K562 (cell line): ENCODE data around the gene CNTD1.
"Not testable (repeated sequence)": the region's sequence is repeated elsewhere in the genome, so short reads cannot be mapped to it uniquely, and the experiment has no call there.

ENCODE experiments used
- BHLHE40 ChIP-seq: IDR thresholded peaks from 2 replicates; pipeline ENCODE4 v1.6.1; 2011; ENCODE audit warnings: low read length, improper control_type of control experiment
- EP300 ChIP-seq: IDR thresholded peaks from 2 replicates; pipeline ENCODE4 v1.6.1; 2012; ENCODE audit warnings: low read length, improper control_type of control experiment
- EZH2 ChIP-seq: IDR thresholded peaks from 2 replicates; pipeline ENCODE4 v1.6.1; 2012; ENCODE audit warnings: low read depth, mild to moderate bottlenecking, inconsistent platforms, low read length, borderline replicate concordance
- GATAD2A ChIP-seq: fragments of 450-650 bp; IDR thresholded peaks from 2 replicates; pipeline ENCODE4 v1.6.1; 2017
- JUND ChIP-seq, 2 experiments: IDR thresholded peaks; 2 replicates in 1 of 2; 3 replicates in 1 of 2; pipeline ENCODE4 v1.6.1; 2011; ENCODE audit warnings: borderline replicate concordance in 2 of 2, low read depth in 2 of 2, low read length in 2 of 2, improper control_type of control experiment in 1 of 2, missing biosample characterization in 1 of 2, missing genetic modification characterization in 1 of 2, missing genetic modification reagents in 1 of 2
- MCM2 ChIP-seq: fragments of 450-650 bp; IDR thresholded peaks from 2 replicates; pipeline ENCODE4 v1.6.1; 2017; ENCODE audit warnings: low read depth, mild to moderate bottlenecking
- NFE2 ChIP-seq: IDR thresholded peaks from 2 replicates; pipeline ENCODE4 v1.6.1; 2014; ENCODE audit warnings: antibody characterized with exemption, low read depth
- SETDB1 ChIP-seq: IDR thresholded peaks from one replicate; pipeline ENCODE4 v1.6.1; 2012; ENCODE audit warnings: low read length, control low read depth, inconsistent platforms
- SIN3A ChIP-seq, 2 experiments: fragments of 150-350 bp in 1 of 2; IDR thresholded peaks; 2 replicates each; pipeline ENCODE4 v1.6.1; 2011 to 2016; ENCODE audit warnings: borderline replicate concordance in 2 of 2, low read depth in 2 of 2, low read length in 2 of 2, mild to moderate bottlenecking in 2 of 2, moderate library complexity in 2 of 2; ENCODE audit not compliant: control insufficient read depth in 1 of 2
- ZBTB17 ChIP-seq: fragments of 450-650 bp; formaldehyde crosslinking; IDR thresholded peaks from 2 replicates; pipeline ENCODE4 v1.4.0; 2020; ENCODE audit warnings: mild to moderate bottlenecking
- ZNF140 ChIP-seq: fragments of 250-450 bp; sonication (Bioruptor Pico); IDR thresholded peaks from 2 replicates; pipeline ENCODE4 v1.8.0; 2021; ENCODE audit warnings: moderate library complexity, mild to moderate bottlenecking, inconsistent platforms
- TF ChIP-seq, protein P1 (sequence below): sonication (generic); formaldehyde crosslinking; IDR thresholded peaks from 2 replicates; pipeline ENCODE4 v1.8.1; 2023; ENCODE audit warnings: mild to moderate bottlenecking, missing genetic modification reagents
- TF ChIP-seq, protein P2 (sequence below), 3 experiments: IDR thresholded peaks in 2 of 3; conservative IDR thresholded peaks in 1 of 3; 2 replicates each; pipeline ENCODE4 v1.5.1; 2011 to 2012; ENCODE audit warnings: low read length in 3 of 3, mild to moderate bottlenecking in 3 of 3, control low read depth in 2 of 3, improper control_type of control experiment in 1 of 3, inconsistent platforms in 1 of 3, low read depth in 1 of 3, mixed read lengths in 1 of 3, moderate library complexity in 1 of 3; ENCODE audit not compliant: insufficient read depth in 2 of 3

DNA sequence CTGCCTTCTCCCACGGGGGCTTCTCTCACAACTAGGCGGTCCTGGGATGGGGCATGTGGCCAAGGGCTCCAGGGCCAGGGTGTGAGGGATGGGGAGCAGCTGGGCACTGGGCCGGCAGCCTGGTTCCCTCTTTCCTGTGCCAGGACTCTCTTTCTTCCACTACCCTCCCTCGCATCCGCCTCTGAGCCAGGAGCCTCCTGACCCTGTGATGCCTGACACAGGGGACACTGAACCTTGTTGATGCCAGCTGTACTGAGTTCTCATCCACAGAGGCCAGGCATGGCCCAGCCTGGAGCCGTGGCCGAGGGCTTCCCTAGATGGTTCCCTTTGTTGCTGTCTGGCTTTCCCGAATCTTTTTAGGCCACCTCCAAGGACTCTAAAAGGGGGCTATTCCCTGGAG, 57.9 kb downstream of the CNTD1 start:
- not testable (repeated sequence) for TF ChIP-seq ZNF140 (CRISPR knock-in tag); EZH2; JUND (IDR thresholded peaks at IDR 0.05; ENCODE audit: borderline replicate concordance, low read depth, low read length); JUND (tag; IDR thresholded peaks at IDR 0.05; ENCODE audit: borderline replicate concordance, low read depth, low read length); BHLHE40; NFE2; SETDB1; ZBTB17 (CRISPR knock-in tag); SIN3A (IDR thresholded peaks at IDR 0.05; ENCODE audit: borderline replicate concordance in 2 of 2, control insufficient read depth in 1 of 2, low read depth in 2 of 2, low read length in 2 of 2); GATAD2A; EP300; MCM2
- TF ChIP-seq, protein P1, sequence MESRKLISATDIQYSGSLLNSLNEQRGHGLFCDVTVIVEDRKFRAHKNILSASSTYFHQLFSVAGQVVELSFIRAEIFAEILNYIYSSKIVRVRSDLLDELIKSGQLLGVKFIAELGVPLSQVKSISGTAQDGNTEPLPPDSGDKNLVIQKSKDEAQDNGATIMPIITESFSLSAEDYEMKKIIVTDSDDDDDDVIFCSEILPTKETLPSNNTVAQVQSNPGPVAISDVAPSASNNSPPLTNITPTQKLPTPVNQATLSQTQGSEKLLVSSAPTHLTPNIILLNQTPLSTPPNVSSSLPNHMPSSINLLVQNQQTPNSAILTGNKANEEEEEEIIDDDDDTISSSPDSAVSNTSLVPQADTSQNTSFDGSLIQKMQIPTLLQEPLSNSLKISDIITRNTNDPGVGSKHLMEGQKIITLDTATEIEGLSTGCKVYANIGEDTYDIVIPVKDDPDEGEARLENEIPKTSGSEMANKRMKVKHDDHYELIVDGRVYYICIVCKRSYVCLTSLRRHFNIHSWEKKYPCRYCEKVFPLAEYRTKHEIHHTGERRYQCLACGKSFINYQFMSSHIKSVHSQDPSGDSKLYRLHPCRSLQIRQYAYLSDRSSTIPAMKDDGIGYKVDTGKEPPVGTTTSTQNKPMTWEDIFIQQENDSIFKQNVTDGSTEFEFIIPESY (CRISPR knock-in tag) = not testable (repeated sequence)
- TF ChIP-seq, protein P2, sequence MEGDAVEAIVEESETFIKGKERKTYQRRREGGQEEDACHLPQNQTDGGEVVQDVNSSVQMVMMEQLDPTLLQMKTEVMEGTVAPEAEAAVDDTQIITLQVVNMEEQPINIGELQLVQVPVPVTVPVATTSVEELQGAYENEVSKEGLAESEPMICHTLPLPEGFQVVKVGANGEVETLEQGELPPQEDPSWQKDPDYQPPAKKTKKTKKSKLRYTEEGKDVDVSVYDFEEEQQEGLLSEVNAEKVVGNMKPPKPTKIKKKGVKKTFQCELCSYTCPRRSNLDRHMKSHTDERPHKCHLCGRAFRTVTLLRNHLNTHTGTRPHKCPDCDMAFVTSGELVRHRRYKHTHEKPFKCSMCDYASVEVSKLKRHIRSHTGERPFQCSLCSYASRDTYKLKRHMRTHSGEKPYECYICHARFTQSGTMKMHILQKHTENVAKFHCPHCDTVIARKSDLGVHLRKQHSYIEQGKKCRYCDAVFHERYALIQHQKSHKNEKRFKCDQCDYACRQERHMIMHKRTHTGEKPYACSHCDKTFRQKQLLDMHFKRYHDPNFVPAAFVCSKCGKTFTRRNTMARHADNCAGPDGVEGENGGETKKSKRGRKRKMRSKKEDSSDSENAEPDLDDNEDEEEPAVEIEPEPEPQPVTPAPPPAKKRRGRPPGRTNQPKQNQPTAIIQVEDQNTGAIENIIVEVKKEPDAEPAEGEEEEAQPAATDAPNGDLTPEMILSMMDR (IDR thresholded peaks at IDR 0.05 in 2 of 3, conservative IDR thresholded peaks at IDR 0.05 in 1 of 3; ENCODE audit: insufficient read depth in 2 of 3, low read depth in 1 of 3, low read length in 3 of 3) = not testable (repeated sequence)
